Thyroid gland (tissue), 4 donors: ENCODE data around the gene PXMP4.

Source experiments
- POLR2A ChIP-seq, 2 donors: fragments of 450-650 bp; IDR thresholded peaks; one replicate each; pipeline ENCODE4 v1.6.1; 2017; ENCODE audit warnings: antibody characterized with exemption in 2 of 2, mild to moderate bottlenecking in 2 of 2, moderate library complexity in 1 of 2
- TF ChIP-seq, protein P1 (sequence below), 6 experiments: fragments of 200-600 bp in 3 of 6; fragments of 450-650 bp in 3 of 6; sonication (generic) in 3 of 6; IDR thresholded peaks; one replicate each; pipeline ENCODE4 v1.5.1; 2016 to 2019; ENCODE audit warnings: antibody characterized with exemption in 6 of 6, mild to moderate bottlenecking in 2 of 6, inconsistent platforms in 1 of 6, moderate library complexity in 1 of 6

DNA sequence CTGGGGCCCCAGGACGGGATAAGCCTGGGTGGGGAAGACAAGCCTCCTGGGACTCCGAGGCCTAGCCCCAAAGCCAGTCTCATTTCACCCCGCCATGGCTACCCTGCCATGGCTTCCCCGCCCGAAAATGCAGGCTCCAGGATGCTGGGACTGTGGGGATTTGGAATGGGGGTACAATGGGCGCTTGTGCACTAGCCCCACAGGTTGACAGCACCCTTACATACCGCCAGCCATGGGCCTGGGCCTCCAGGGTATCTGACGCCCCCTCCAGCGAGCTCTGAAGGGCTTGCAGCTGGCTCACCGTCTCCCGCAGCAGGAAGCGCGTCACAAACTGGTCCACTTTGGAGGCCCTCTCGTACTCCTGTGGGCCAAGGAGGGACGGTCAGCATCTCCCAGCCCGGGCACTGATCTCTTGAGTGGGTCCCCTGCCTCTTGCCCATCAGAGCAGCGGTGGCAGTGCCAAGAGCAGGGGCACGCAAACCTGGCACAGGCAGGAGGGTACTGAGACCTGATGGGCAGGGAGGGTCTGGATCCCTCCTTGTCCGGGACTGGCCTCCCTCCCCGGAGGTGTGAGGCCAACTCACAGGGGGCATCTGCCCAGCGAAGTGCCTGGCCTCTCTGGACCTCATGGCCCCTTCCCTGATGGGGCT is 60.0 kb downstream of the PXMP4 start:
- TF ChIP-seq, protein P1, sequence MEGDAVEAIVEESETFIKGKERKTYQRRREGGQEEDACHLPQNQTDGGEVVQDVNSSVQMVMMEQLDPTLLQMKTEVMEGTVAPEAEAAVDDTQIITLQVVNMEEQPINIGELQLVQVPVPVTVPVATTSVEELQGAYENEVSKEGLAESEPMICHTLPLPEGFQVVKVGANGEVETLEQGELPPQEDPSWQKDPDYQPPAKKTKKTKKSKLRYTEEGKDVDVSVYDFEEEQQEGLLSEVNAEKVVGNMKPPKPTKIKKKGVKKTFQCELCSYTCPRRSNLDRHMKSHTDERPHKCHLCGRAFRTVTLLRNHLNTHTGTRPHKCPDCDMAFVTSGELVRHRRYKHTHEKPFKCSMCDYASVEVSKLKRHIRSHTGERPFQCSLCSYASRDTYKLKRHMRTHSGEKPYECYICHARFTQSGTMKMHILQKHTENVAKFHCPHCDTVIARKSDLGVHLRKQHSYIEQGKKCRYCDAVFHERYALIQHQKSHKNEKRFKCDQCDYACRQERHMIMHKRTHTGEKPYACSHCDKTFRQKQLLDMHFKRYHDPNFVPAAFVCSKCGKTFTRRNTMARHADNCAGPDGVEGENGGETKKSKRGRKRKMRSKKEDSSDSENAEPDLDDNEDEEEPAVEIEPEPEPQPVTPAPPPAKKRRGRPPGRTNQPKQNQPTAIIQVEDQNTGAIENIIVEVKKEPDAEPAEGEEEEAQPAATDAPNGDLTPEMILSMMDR (IDR thresholded peaks at IDR 0.05): no peak
- no peak for TF ChIP-seq POLR2A (IDR thresholded peaks at IDR 0.05)
